B cell (primary cell): ENCODE results near the gene TTLL1.

Experiments used
- EZH2 ChIP-seq: IDR thresholded peaks from 2 replicates; pipeline ENCODE4 v1.6.1; 2012; ENCODE audit warnings: borderline replicate concordance, low read depth, mild to moderate bottlenecking, moderate library complexity, low read length; ENCODE audit not compliant: insufficient read depth, poor library complexity, severe bottlenecking
- TF ChIP-seq, protein P1 (sequence below): fragments of 200-600 bp; IDR thresholded peaks from one replicate; pipeline ENCODE4 v1.8.0; 2022; ENCODE audit warnings: antibody characterized with exemption, mild to moderate bottlenecking

DNA sequence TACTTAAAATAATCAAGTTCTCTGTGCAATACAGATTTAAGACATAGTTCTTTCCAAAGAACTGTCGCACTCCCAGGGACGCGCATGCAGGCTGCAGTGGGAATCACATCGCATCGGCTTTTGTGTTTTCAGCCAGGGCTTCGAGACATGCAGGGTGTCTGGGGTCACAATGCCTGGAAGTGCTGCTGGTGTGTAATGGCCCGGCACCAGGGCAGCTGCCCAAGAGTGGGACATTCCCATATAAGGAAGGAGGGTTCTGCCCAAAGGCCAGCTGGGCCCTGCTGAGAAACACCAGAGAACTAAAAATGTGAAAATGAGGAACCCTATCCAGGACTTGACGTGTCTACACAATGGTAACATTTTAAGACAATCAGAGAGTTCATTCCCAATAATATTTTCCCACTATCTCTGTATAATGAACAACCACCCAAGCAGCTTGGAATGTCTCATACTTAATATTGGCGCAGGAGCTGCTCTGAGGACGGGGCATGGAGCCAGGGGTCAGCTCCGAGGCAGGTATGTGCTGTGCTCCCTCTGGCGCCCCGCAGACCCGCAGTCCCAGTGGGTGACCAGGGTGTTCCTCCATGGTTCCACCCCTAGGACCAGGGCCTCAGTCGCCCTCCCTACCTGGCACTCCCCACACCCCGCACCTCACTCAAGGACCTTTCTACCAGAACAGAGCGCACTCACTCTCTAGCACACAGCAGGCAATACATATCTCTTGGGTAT, 42.7 kb upstream of the TTLL1 start:
- TF ChIP-seq, protein P1, sequence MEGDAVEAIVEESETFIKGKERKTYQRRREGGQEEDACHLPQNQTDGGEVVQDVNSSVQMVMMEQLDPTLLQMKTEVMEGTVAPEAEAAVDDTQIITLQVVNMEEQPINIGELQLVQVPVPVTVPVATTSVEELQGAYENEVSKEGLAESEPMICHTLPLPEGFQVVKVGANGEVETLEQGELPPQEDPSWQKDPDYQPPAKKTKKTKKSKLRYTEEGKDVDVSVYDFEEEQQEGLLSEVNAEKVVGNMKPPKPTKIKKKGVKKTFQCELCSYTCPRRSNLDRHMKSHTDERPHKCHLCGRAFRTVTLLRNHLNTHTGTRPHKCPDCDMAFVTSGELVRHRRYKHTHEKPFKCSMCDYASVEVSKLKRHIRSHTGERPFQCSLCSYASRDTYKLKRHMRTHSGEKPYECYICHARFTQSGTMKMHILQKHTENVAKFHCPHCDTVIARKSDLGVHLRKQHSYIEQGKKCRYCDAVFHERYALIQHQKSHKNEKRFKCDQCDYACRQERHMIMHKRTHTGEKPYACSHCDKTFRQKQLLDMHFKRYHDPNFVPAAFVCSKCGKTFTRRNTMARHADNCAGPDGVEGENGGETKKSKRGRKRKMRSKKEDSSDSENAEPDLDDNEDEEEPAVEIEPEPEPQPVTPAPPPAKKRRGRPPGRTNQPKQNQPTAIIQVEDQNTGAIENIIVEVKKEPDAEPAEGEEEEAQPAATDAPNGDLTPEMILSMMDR: no peak
- no peak for TF ChIP-seq EZH2
